Vagina (tissue), 2 donors: ENCODE measurements around the gene SCN8A. TPM values are rescaled to one million over a fixed set of nuclear protein-coding genes. Genes with fewer than 3 reads are reported as not detected.

ENCODE experiments used
- DNase-seq, 2 donors: peaks; one replicate each; pipeline ENCODE4 v3.0.0-alpha.2; 2017; ENCODE audit errors: extremely low spot score in 2 of 2
- H3K27ac ChIP-seq: fragments of 200-600 bp; sonication (generic); one replicate; pipeline ENCODE4 v1.5.1; 2019
- H3K27me3 ChIP-seq: fragments of 200-600 bp; sonication (generic); one replicate; pipeline ENCODE4 v1.5.1; 2019
- H3K36me3 ChIP-seq, 2 donors: fragments of 200-600 bp; sonication (generic); one replicate each; pipeline ENCODE4 v1.5.1; 2017 to 2019
- H3K4me1 ChIP-seq: fragments of 200-600 bp; sonication (generic); one replicate; pipeline ENCODE4 v1.5.1; 2019
- H3K4me3 ChIP-seq, 2 donors: fragments of 200-600 bp; sonication (generic); 1 replicate in 1 of 2; 2 replicates in 1 of 2; pipeline ENCODE4 v1.5.1; 2016 to 2019
- H3K9me3 ChIP-seq: fragments of 200-600 bp; sonication (generic); one replicate; pipeline ENCODE4 v1.5.1; 2019
- POLR2A ChIP-seq, 2 donors: fragments of 450-650 bp; IDR thresholded peaks; one replicate each; pipeline ENCODE4 v1.6.1; 2017; ENCODE audit warnings: antibody characterized with exemption in 2 of 2, mild to moderate bottlenecking in 2 of 2, moderate library complexity in 2 of 2
- POLR2AphosphoS5 ChIP-seq, 2 donors: sonication (generic); formaldehyde crosslinking; IDR thresholded peaks; one replicate each; pipeline ENCODE4 v1.9.0; 2017; ENCODE audit warnings: antibody characterized with exemption in 2 of 2, mild to moderate bottlenecking in 2 of 2, low read depth in 1 of 2; ENCODE audit not compliant: insufficient read depth in 1 of 2
- intact Hi-C: fragments of 100-400 bp; cut with DNase I; formaldehyde crosslinking; loops from one replicate; pipeline ENCODE4 v1.15.1; 2023
- total RNA-seq: library from RNA; depleted of rRNA; stranded (reverse); fragments of >200 nt; gene quantifications from one replicate; pipeline ENCODE4 v1.2.3, GENCODE V29; 2016
- TF ChIP-seq, protein P1 (sequence below), 3 experiments: fragments of 450-650 bp in 2 of 3; fragments of 200-600 bp in 1 of 3; sonication (generic) in 1 of 3; IDR thresholded peaks; one replicate each; pipeline ENCODE4 v1.5.1; 2017 to 2019; ENCODE audit warnings: antibody characterized with exemption in 3 of 3, mild to moderate bottlenecking in 2 of 3, moderate library complexity in 2 of 3

Gene SCN8A
- total RNA-seq, 1 donor from 2014 or later: 3.7 TPM

- Histone ChIP-seq H3K27ac (no peak overlapping the region), H3K9me3 (no peaks in the 10 kb centered on the region), H3K27me3 (no peaks in the 10 kb centered on the region), H3K36me3 (no peaks in the 10 kb centered on the region), H3K4me1 (peaks cover 22% of the 10 kb centered on the region), H3K4me3 (no peak overlapping the region)
- intact Hi-C loops: no loop called here
- DNase-seq: no peak
- TF ChIP-seq POLR2AphosphoS5 (IDR thresholded peaks at IDR 0.05; ENCODE audit: insufficient read depth in 1 of 2, low read depth in 1 of 2): no peak
- TF ChIP-seq, protein P1, sequence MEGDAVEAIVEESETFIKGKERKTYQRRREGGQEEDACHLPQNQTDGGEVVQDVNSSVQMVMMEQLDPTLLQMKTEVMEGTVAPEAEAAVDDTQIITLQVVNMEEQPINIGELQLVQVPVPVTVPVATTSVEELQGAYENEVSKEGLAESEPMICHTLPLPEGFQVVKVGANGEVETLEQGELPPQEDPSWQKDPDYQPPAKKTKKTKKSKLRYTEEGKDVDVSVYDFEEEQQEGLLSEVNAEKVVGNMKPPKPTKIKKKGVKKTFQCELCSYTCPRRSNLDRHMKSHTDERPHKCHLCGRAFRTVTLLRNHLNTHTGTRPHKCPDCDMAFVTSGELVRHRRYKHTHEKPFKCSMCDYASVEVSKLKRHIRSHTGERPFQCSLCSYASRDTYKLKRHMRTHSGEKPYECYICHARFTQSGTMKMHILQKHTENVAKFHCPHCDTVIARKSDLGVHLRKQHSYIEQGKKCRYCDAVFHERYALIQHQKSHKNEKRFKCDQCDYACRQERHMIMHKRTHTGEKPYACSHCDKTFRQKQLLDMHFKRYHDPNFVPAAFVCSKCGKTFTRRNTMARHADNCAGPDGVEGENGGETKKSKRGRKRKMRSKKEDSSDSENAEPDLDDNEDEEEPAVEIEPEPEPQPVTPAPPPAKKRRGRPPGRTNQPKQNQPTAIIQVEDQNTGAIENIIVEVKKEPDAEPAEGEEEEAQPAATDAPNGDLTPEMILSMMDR (IDR thresholded peaks at IDR 0.05): no peak
- TF ChIP-seq POLR2A (IDR thresholded peaks at IDR 0.05): no peak
Measured at GRCh38 chr12:51818086-51818485, 227.1 kb downstream of the SCN8A start.

DNA sequence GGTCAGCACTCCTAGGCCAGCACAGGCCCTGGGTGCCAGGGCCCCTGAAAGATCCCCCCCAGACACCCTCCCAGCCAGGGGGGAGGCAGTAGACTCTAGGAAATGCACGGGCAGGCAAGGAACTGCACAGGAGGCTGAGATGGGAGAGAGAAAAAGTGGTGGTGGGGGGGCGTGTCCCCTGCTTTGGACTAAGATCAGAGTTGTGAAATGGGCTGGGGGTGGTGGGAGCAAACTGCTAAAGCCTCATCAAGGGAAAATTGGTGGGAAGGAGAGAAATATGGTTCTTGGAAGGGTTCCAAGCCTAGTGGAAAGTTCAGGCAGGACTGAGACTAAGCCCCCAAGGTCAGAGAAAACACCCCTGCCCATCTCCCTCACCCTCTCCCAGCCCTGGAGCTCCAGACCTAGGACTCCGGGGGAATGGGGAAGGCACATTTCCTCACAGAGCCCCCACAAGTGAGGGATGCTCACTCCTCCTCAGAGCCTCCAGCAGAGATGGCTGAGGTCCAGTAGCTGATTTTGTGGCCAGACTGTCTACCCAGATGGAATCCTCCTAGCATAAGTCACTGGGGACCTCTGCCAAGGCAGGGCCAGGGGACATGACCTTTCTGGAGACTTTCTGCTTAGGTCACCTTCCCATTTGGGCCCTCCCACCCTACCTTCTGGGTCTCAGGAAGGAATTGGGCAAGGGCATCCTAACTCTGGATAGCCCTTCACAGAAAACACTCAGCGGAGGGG is 227.7 kb downstream of the SCN8A start:
- no peak for DNase-seq
- no peak overlapping the region for H3K27ac ChIP-seq
- TF ChIP-seq POLR2AphosphoS5 (IDR thresholded peaks at IDR 0.05; ENCODE audit: insufficient read depth in 1 of 2, low read depth in 1 of 2) (no peak), POLR2A (IDR thresholded peaks at IDR 0.05) (no peak)
- TF ChIP-seq, protein P1 (IDR thresholded peaks at IDR 0.05): no peak
- intact Hi-C loops: no loop called here
- H3K9me3 ChIP-seq: no peaks in the 10 kb centered on the region
- no peak overlapping the region for H3K4me3 ChIP-seq
- peaks cover 22% of the 10 kb centered on the region for H3K4me1 ChIP-seq
- H3K27me3 ChIP-seq: no peaks in the 10 kb centered on the region
- H3K36me3 ChIP-seq: no peaks in the 10 kb centered on the region

GRCh38 chr12:51819736-51820525 is 228.9 kb downstream of the SCN8A start:
- H3K27me3 ChIP-seq: no peaks in the 10 kb centered on the region
- peak overlapping the region; percentile 50 for H3K27ac ChIP-seq
- intact Hi-C loops: no loop called here
- H3K36me3 ChIP-seq: no peaks in the 10 kb centered on the region
- H3K9me3 ChIP-seq: no peaks in the 10 kb centered on the region
- no peak for DNase-seq
- peak overlapping the region; percentile 49 to 56 for H3K4me3 ChIP-seq
- TF ChIP-seq, protein P1 (IDR thresholded peaks at IDR 0.05): no peak
- TF ChIP-seq POLR2A (IDR thresholded peaks at IDR 0.05) (no peak), POLR2AphosphoS5 (IDR thresholded peaks at IDR 0.05; ENCODE audit: insufficient read depth in 1 of 2, low read depth in 1 of 2) (no peak)
- H3K4me1 ChIP-seq: peaks cover 18% of the 10 kb centered on the region

DNA sequence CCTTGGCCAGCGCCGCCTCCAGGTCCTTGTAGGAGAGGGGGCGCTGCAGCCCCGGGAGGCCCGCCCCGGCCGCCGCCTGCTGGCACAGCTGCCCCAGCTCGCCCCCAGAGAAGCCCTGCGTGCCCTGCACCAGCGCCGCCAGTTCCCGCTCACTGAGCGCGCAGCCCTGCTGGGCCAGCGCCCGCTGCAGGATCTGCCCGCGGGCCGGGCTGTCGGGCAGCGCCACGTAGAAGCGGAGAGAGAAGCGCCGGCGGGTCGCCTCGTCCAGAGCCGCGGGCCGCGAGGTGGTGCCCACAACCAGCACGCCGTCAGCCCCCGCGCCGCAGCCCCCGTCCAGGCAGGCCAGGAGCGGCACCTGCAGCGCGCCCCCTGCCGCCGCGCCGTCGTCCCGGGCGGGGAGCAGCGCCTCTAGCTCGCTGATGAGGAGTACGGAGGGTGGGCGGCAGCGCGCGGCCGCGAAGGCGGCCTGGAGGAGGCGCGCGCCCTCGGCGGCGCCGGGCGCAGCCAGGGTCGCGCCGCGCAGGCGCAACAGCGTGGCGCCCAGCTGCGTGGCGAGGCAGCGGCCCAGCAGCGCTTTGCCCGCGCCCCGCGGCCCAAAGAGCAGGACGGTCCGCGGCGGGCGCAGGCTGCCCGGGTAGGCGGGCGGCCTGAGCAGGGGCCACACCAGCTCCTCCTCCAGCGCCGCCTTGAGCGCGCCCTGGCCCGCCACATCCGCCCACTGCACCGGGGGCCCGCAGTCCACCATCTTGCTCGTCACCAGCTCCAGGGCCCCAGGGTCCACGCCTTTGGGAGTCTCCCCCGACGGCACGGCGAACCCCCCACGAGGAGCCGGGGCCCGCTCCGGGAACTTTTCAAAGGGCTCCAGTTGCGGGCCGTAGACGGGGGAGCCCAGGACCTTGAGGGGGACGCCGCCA is 229.8 kb downstream of the SCN8A start:
- DNase-seq: no peak
- no peaks in the 10 kb centered on the region for H3K27me3 ChIP-seq
- intact Hi-C loops: no loop called here
- H3K4me3 ChIP-seq: peak overlapping the region; percentile 49 to 56
- H3K36me3 ChIP-seq: no peaks in the 10 kb centered on the region
- H3K4me1 ChIP-seq: peaks cover 16% of the 10 kb centered on the region
- H3K9me3 ChIP-seq: no peaks in the 10 kb centered on the region
- peak overlapping the region; percentile 50 for H3K27ac ChIP-seq
- TF ChIP-seq POLR2AphosphoS5 (IDR thresholded peaks at IDR 0.05; ENCODE audit: insufficient read depth in 1 of 2, low read depth in 1 of 2) (no peak), POLR2A (IDR thresholded peaks at IDR 0.05) (no peak)
- TF ChIP-seq, protein P1 (IDR thresholded peaks at IDR 0.05): no peak
